Heart right ventricle (tissue), 16 donors: ENCODE data around the gene CCDC18. TPM values are rescaled to one million over a fixed set of nuclear protein-coding genes. Genes with fewer than 3 reads are reported as not detected.
"Not testable (repeated sequence)": the region's sequence is repeated elsewhere in the genome, so short reads cannot be mapped to it uniquely, and the experiment has no call there.

Source experiments
- ATAC-seq, 8 donors: fragments of 200-7000 bp; cut with Tn5 transposase; one replicate each; pipeline ENCODE4 v1.9.1; 2020; ENCODE audit warnings: mild to moderate bottlenecking in 8 of 8, moderate library complexity in 8 of 8, moderate number of reproducible peaks in 1 of 8
- DNase-seq, 2 donors: peaks; one replicate each; pipeline ENCODE4 v3.0.0-alpha.2; 2020
- H3K27ac ChIP-seq, 10 donors: fragments of 200-600 bp; sonication (generic) in 2 of 10; one replicate each; pipeline versions ENCODE4 v1.5.0 to v1.8.0; 2020 to 2022; ENCODE audit warnings: mild to moderate bottlenecking in 3 of 10
- H3K27me3 ChIP-seq, 7 donors: fragments of 200-600 bp; one replicate each; pipeline ENCODE4 v1.8.0; 2021 to 2022; ENCODE audit warnings: mild to moderate bottlenecking in 2 of 7
- H3K36me3 ChIP-seq, 9 donors: fragments of 200-600 bp; sonication (generic) in 1 of 9; one replicate each; pipeline versions ENCODE4 v1.5.0 to v1.8.0; 2020 to 2022; ENCODE audit warnings: mild to moderate bottlenecking in 2 of 9
- H3K4me1 ChIP-seq, 9 donors: fragments of 200-600 bp; sonication (generic) in 1 of 9; one replicate each; pipeline versions ENCODE4 v1.5.0 to v1.8.0; 2020 to 2022; ENCODE audit warnings: mild to moderate bottlenecking in 4 of 9
- H3K4me3 ChIP-seq, 10 donors: fragments of 200-600 bp; sonication (generic) in 2 of 10; one replicate each; pipeline versions ENCODE4 v1.5.0 to v1.8.0; 2020 to 2022; ENCODE audit warnings: mild to moderate bottlenecking in 7 of 10, moderate library complexity in 2 of 10
- H3K9me3 ChIP-seq, 11 donors: fragments of 200-600 bp in 10 of 11; sonication (generic) in 2 of 11; one replicate each; pipeline versions ENCODE4 v1.5.0 to v1.8.0; 2013 to 2022; ENCODE audit warnings: mild to moderate bottlenecking in 2 of 11, control low read depth in 1 of 11, moderate library complexity in 1 of 11
- CTCF ChIP-seq, 9 donors: fragments of 200-600 bp; sonication (generic) in 2 of 9; IDR thresholded peaks; one replicate each; pipeline versions ENCODE4 v1.5.0 to v1.8.0; 2021 to 2022; ENCODE audit warnings: antibody characterized with exemption in 9 of 9, mild to moderate bottlenecking in 5 of 9, moderate library complexity in 1 of 9
- WGBS, 2 donors: extraction: QIAGEN DNeasy Blood & Tissue Kit; methylation state at CpG; one replicate each; pipeline ENCODE4 v1.1.7; 2013; ENCODE audit warnings: inconsistent platforms in 1 of 2; 5-methylcytosine and 5-hydroxymethylcytosine counted together
- intact Hi-C, 10 donors: fragments of 100-400 bp; cut with DNase I; formaldehyde crosslinking; loops; one replicate each; pipeline versions ENCODE4 v1.11.1 to v1.14.2; 2022
- polyA plus RNA-seq, 2 donors: library from polyadenylated mRNA; stranded (reverse); fragments of 200-250 nt; gene quantifications; one replicate each; pipeline ENCODE4 v1.2.3, GENCODE V29; 2013
- total RNA-seq, 10 donors: library from RNA; stranded (reverse); fragmentation: NEBNext Ultra II Directional in 3 of 10; extraction: Animal tissue kit (Norgen Biotek cat#: 25700) in 3 of 10; gene quantifications; one replicate each; pipeline versions ENCODE4 v1.2.1 to v1.2.4, GENCODE V29; 2021 to 2023
- donor health status: Arrhythmogenic right ventricular cardiomyopathy.
- donor health status: ischemic (EF 13 %, LVEDD 7.1; RV severe dilation, severe dysfunction).
- donor health status: healthy with polysubstance abuse.
- donor health status: DM: no; HTN: yes; CAD: no.
- donor health status: DM: no; HTN: no; CAD: no.
- donor health status: ischemic (EF 25% LVEDD 6.9; RV normal size, moderate dysfunction).
- donor health status: ischemic (EF 25% LVEDD 5.7; RV mildly dilated, moderate dysfunction).
- donor health status: healthy.
- donor health status: DM: yes; HTN: yes; CAD: no.
- donor health status: Ischemic cardiomyopathy.
- donor health status: ischemic (EF 35%, LVEDD 5.7; RV mildly dilated, moderate dysfunction).
- donor health status: nonischemic (EF 11% LVEDD 7.7; RV severe dilation, severe dysfunction).
- donor health status: DM: yes; HTN: yes; CAD: no.
- donor health status: PGD.
- donor health status: ischemic (EF 29% LVEDD 5.4; RV normal size, mild dysfunction).
- donor health status: nonischemic (EF 23%, LVEDD 6.1; RV moderate dilation, normal function).

The CCDC18 gene
- total and polyA plus RNA-seq, 12 donors = 1.4 to 6.8 (median 3.0) TPM

GRCh38 chr1:93172778-93173177, 7.7 kb upstream of the CCDC18 start:
- peaks cover 0 to 23% (median 0%) of the 10 kb centered on the region in 9 donors for H3K36me3 ChIP-seq
- no peak overlapping the region for H3K4me3 ChIP-seq
- WGBS, 2 donors = 6 to 29% methylated on average over 1 of the region's 1 CpG
- no peak for TF ChIP-seq CTCF (IDR thresholded peaks at IDR 0.05)
- no peak overlapping the region for H3K27ac ChIP-seq
- peaks cover 0 to 56% (median 28%) of the 10 kb centered on the region in 9 donors for H3K4me1 ChIP-seq
- intact Hi-C loops = no loop called here
- H3K9me3 ChIP-seq = peaks cover 0 to 19% (median under 1%) of the 10 kb centered on the region in 11 donors
- ATAC-seq = no peak
- H3K27me3 ChIP-seq = no peaks in the 10 kb centered on the region
- DNase-seq = no peak

GRCh38 chr1:93174638-93175037, 5.9 kb upstream of the CCDC18 start:
- 98% methylated on average over 3 of the region's 3 CpGs for WGBS, 2 donors
- peaks cover 0 to 68% (median 40%) of the 10 kb centered on the region in 9 donors for H3K4me1 ChIP-seq

GRCh38 chr1:93177991-93178390, 2.5 kb upstream of the CCDC18 start:
- no peak for TF ChIP-seq CTCF (IDR thresholded peaks at IDR 0.05)
- Histone ChIP-seq H3K27me3 (no peaks in the 10 kb centered on the region), H3K9me3 (peaks cover 0 to 4% (median 0%) of the 10 kb centered on the region in 11 donors), H3K4me1 (peaks cover 0 to 59% (median 37%) of the 10 kb centered on the region in 9 donors), H3K36me3 (peaks cover 0 to 23% (median 0%) of the 10 kb centered on the region in 9 donors), H3K27ac (peak overlapping the region in 3 of 10 donors; percentile 12 to 98 (median 98)), H3K4me3 (peak overlapping the region in 9 of 10 donors; percentile 63 to 91 (median 81))
- no peak for DNase-seq
- 34 to 35% methylated on average over 4 of the region's 4 CpGs for WGBS, 2 donors
- intact Hi-C loops = loop anchor here in 2 of 10 donors (5.0 kb wide), 1 partner anchor 96 kb away; no protein-coding TSS in a partner anchor
- ATAC-seq = no peak

More at GRCh38 chr1:93174638-93175037, 5.9 kb upstream of the CCDC18 start:
- ATAC-seq, H3K4me3 ChIP-seq, H3K27ac ChIP-seq, DNase-seq, H3K9me3 ChIP-seq, H3K27me3 ChIP-seq: not testable (repeated sequence)
- H3K36me3 ChIP-seq = peaks cover 0 to 23% (median 0%) of the 10 kb centered on the region in 9 donors
- intact Hi-C loops = loop anchor here in 2 of 10 donors (5.0 kb wide), 1 partner anchor 92 kb away; no protein-coding TSS in a partner anchor

GRCh38 chr1:93178418-93178817, 2.1 kb upstream of the CCDC18 start:
- intact Hi-C loops = loop anchor here in 2 of 10 donors (5.0 kb wide), 1 partner anchor 96 kb away; no protein-coding TSS in a partner anchor
- WGBS, 2 donors = 27 to 34% methylated on average over 5 of the region's 5 CpGs
- Histone ChIP-seq H3K27ac (peak overlapping the region in 5 of 10 donors; percentile 12 to 99 (median 98)), H3K36me3 (peaks cover 0 to 23% (median 0%) of the 10 kb centered on the region in 9 donors), H3K4me1 (peaks cover 0 to 55% (median 33%) of the 10 kb centered on the region in 9 donors), H3K4me3 (peak overlapping the region in 9 of 10 donors; percentile 63 to 91 (median 81)), H3K9me3 (peaks cover 0 to 4% (median 0%) of the 10 kb centered on the region in 11 donors), H3K27me3 (no peaks in the 10 kb centered on the region)
- DNase-seq = no peak
- no peak for TF ChIP-seq CTCF (IDR thresholded peaks at IDR 0.05)
- no peak for ATAC-seq
